GM12878 (cell line): ENCODE measurements around the gene ENOX1.

Experiments used
- ATF2 ChIP-seq: IDR thresholded peaks from 2 replicates; pipeline ENCODE4 v1.6.1; 2012; ENCODE audit warnings: low read length, inconsistent platforms
- BMI1 ChIP-seq: fragments of 450-650 bp; IDR thresholded peaks from 2 replicates; pipeline ENCODE4 v1.6.1; 2016; ENCODE audit warnings: mild to moderate bottlenecking, moderate library complexity, borderline replicate concordance
- EP300 ChIP-seq, 2 experiments: fragments of 150-350 bp in 1 of 2; IDR thresholded peaks; 2 replicates each; pipeline ENCODE4 v1.6.1; 2011 to 2012; ENCODE audit warnings: low read depth in 2 of 2, low read length in 2 of 2, borderline replicate concordance in 1 of 2, improper control_type of control experiment in 1 of 2, inconsistent platforms in 1 of 2; ENCODE audit not compliant: control insufficient read depth in 1 of 2
- POLR2AphosphoS5 ChIP-seq: IDR thresholded peaks from 2 replicates; pipeline ENCODE4 v1.6.1; 2011; ENCODE audit warnings: mild to moderate bottlenecking, low read length, inconsistent platforms
- TAF1 ChIP-seq: IDR thresholded peaks from 2 replicates; pipeline ENCODE4 v1.6.1; 2011; ENCODE audit warnings: mild to moderate bottlenecking, low read depth, low read length, borderline replicate concordance

GRCh38 chr13:43472980-43473379, 313.8 kb downstream of the ENOX1 start:
- TF ChIP-seq ATF2 (no peak), EP300 (IDR thresholded peaks at IDR 0.05; ENCODE audit: borderline replicate concordance in 1 of 2, control insufficient read depth in 1 of 2, low read depth in 2 of 2, low read length in 2 of 2) (no peak), TAF1 (no peak), POLR2AphosphoS5 (no peak), BMI1 (no peak)
